Astrocyte (in vitro differentiated cells and primary cell): Measurements from ENCODE around the gene RBM20. TPM values are rescaled to one million over a fixed set of nuclear protein-coding genes. Genes with fewer than 3 reads are reported as not detected.

Experiments
- DNase-seq: peaks from one replicate; pipeline ENCODE4 v3.0.0-alpha.2; 2010; ENCODE audit warnings: low read depth
- FAIRE-seq: peaks from 2 replicates; lab custom pipeline; 2011; peaks lifted over from hg19 to GRCh38; lab: Jason Lieb, UNC
- H2AFZ ChIP-seq: 2 replicates; pipeline ENCODE4 v1.6.0; 2012; ENCODE audit warnings: low read depth, low read length, inconsistent platforms
- H3K27ac ChIP-seq: 2 replicates; pipeline ENCODE4 v1.5.1; 2011; ENCODE audit warnings: low read depth, low read length, inconsistent platforms
- H3K27me3 ChIP-seq: 2 replicates; pipeline ENCODE4 v1.6.0; 2011; ENCODE audit warnings: low read length, inconsistent platforms; ENCODE audit not compliant: insufficient read depth
- H3K36me3 ChIP-seq: 2 replicates; pipeline ENCODE4 v1.5.1; 2011; ENCODE audit warnings: low read length, inconsistent platforms; ENCODE audit not compliant: insufficient read depth
- H3K4me1 ChIP-seq: 2 replicates; pipeline ENCODE4 v1.5.1; 2011; ENCODE audit warnings: low read length, inconsistent platforms; ENCODE audit not compliant: insufficient read depth
- H3K4me2 ChIP-seq: 2 replicates; pipeline ENCODE4 v1.6.0; 2012; ENCODE audit warnings: low read length, inconsistent platforms
- H3K4me3 ChIP-seq: 2 replicates; pipeline ENCODE4 v1.5.1; 2011; ENCODE audit warnings: low read depth, mild to moderate bottlenecking, low read length, inconsistent platforms; ENCODE audit not compliant: insufficient read depth
- H3K79me2 ChIP-seq: 2 replicates; pipeline ENCODE4 v1.6.0; 2012; ENCODE audit warnings: mild to moderate bottlenecking, low read length, inconsistent platforms; ENCODE audit not compliant: insufficient read depth
- H3K9ac ChIP-seq: 2 replicates; pipeline ENCODE4 v1.6.0; 2012; ENCODE audit warnings: mild to moderate bottlenecking, low read length, inconsistent platforms
- H3K9me3 ChIP-seq: 2 replicates; pipeline ENCODE4 v1.5.1; 2012; ENCODE audit warnings: low read depth, mild to moderate bottlenecking, low read length, inconsistent platforms; ENCODE audit not compliant: insufficient read depth
- H4K20me1 ChIP-seq: 2 replicates; pipeline ENCODE4 v1.6.0; 2012; ENCODE audit warnings: low read length, inconsistent platforms; ENCODE audit not compliant: insufficient read depth
- H3K27ac Mint-ChIP-seq: one replicate; pipeline ENCODE4 v1.8.0; 2021; ENCODE audit warnings: mild to moderate bottlenecking, mixed read lengths; ENCODE audit not compliant: unreplicated experiment
- H3K27me3 Mint-ChIP-seq: one replicate; pipeline ENCODE4 v1.8.0; 2021; ENCODE audit warnings: low read depth, mixed read lengths; ENCODE audit not compliant: unreplicated experiment
- H3K36me3 Mint-ChIP-seq: one replicate; pipeline ENCODE4 v1.8.0; 2021; ENCODE audit warnings: low read depth, mixed read lengths; ENCODE audit not compliant: unreplicated experiment
- H3K4me1 Mint-ChIP-seq: one replicate; pipeline ENCODE4 v1.8.0; 2021; ENCODE audit warnings: low read depth, mixed read lengths; ENCODE audit not compliant: unreplicated experiment
- H3K4me3 Mint-ChIP-seq: one replicate; pipeline ENCODE4 v1.8.0; 2021; ENCODE audit warnings: mild to moderate bottlenecking, moderate library complexity, mixed read lengths; ENCODE audit not compliant: unreplicated experiment
- H3K9me3 Mint-ChIP-seq: one replicate; pipeline ENCODE4 v1.8.0; 2021; ENCODE audit warnings: mild to moderate bottlenecking, mixed read lengths; ENCODE audit not compliant: unreplicated experiment
- CTCF ChIP-seq: IDR thresholded peaks from 2 replicates; pipeline ENCODE4 v1.5.1; 2011; ENCODE audit warnings: low read depth, mild to moderate bottlenecking, inconsistent platforms, low read length, moderate library complexity; ENCODE audit not compliant: insufficient read depth
- EZH2 ChIP-seq: IDR thresholded peaks from 2 replicates; pipeline ENCODE4 v1.6.1; 2012; ENCODE audit warnings: mild to moderate bottlenecking, low read length, inconsistent platforms; ENCODE audit not compliant: insufficient read depth
- total RNA-seq: library from RNA; stranded (reverse); gene quantifications from 2 replicates; pipeline ENCODE4 v1.2.1, GENCODE V29; 2021

The RBM20 gene
- total RNA-seq, 1 donor from 2014 or later = 1.5 TPM

- Histone ChIP-seq H3K4me2 (no peak overlapping the region), H2AFZ (no peak overlapping the region), H3K79me2 (no peaks in the 10 kb centered on the region), H3K9ac (no peak overlapping the region), H3K4me3 (no peak overlapping the region), H3K27ac (no peak overlapping the region), H3K9me3 (no peaks in the 10 kb centered on the region), H3K27me3 (peaks cover 2% of the 10 kb centered on the region), H3K4me1 (no peaks in the 10 kb centered on the region), H3K36me3 (no peaks in the 10 kb centered on the region), H4K20me1 (no peaks in the 10 kb centered on the region)
- no peak for DNase-seq
- peaks cover 20% of the 10 kb centered on the region for H3K4me1 Mint-ChIP-seq
- H3K27me3 Mint-ChIP-seq = peaks cover 10% of the 10 kb centered on the region
- H3K36me3 Mint-ChIP-seq = no peaks in the 10 kb centered on the region
- TF ChIP-seq EZH2 (no peak), CTCF (no peak)
- no peak overlapping the region for H3K4me3 Mint-ChIP-seq
- no peak for FAIRE-seq
- H3K27ac Mint-ChIP-seq = no peak overlapping the region
- H3K9me3 Mint-ChIP-seq = peaks cover 3% of the 10 kb centered on the region
Observed at GRCh38 chr10:110852255-110852896, 208.2 kb downstream of the RBM20 start.

- H3K36me3 Mint-ChIP-seq = no peaks in the 10 kb centered on the region
- H3K4me3 Mint-ChIP-seq = no peak overlapping the region
- H3K36me3 ChIP-seq = no peaks in the 10 kb centered on the region
- peaks cover 20% of the 10 kb centered on the region for H3K4me1 Mint-ChIP-seq
- H3K9ac ChIP-seq = no peak overlapping the region
- peaks cover 5% of the 10 kb centered on the region for H3K27me3 Mint-ChIP-seq
- H3K79me2 ChIP-seq = no peaks in the 10 kb centered on the region
- H3K4me2 ChIP-seq = no peak overlapping the region
- no peaks in the 10 kb centered on the region for H3K9me3 ChIP-seq
- H3K9me3 Mint-ChIP-seq = peaks cover 3% of the 10 kb centered on the region
- TF ChIP-seq EZH2 = no peak
- peaks cover 2% of the 10 kb centered on the region for H3K27me3 ChIP-seq
- H3K4me3 ChIP-seq = no peak overlapping the region
- no peaks in the 10 kb centered on the region for H4K20me1 ChIP-seq
- no peak overlapping the region for H3K27ac ChIP-seq
- H2AFZ ChIP-seq = no peak overlapping the region
- H3K4me1 ChIP-seq = no peaks in the 10 kb centered on the region
- no peak overlapping the region for H3K27ac Mint-ChIP-seq
- FAIRE-seq = no peak
- no peak for DNase-seq
Observed at GRCh38 chr10:110852947-110853346, 208.8 kb downstream of the RBM20 start.

GRCh38 chr10:110853921-110854605 is 209.9 kb downstream of the RBM20 start:
- Histone ChIP-seq H3K9me3 (no peaks in the 10 kb centered on the region), H4K20me1 (no peaks in the 10 kb centered on the region), H3K27me3 (peaks cover 2% of the 10 kb centered on the region), H3K4me2 (no peak overlapping the region), H3K4me3 (no peak overlapping the region), H2AFZ (no peak overlapping the region), H3K27ac (no peak overlapping the region), H3K4me1 (no peaks in the 10 kb centered on the region), H3K79me2 (no peaks in the 10 kb centered on the region), H3K36me3 (no peaks in the 10 kb centered on the region), H3K9ac (no peak overlapping the region)
- peaks cover 20% of the 10 kb centered on the region for H3K4me1 Mint-ChIP-seq
- H3K27ac Mint-ChIP-seq = no peak overlapping the region
- peaks cover under 1% of the 10 kb centered on the region for H3K27me3 Mint-ChIP-seq
- H3K4me3 Mint-ChIP-seq = no peak overlapping the region
- DNase-seq (no peak), FAIRE-seq (no peak)
- H3K9me3 Mint-ChIP-seq = peaks cover 3% of the 10 kb centered on the region
- no peaks in the 10 kb centered on the region for H3K36me3 Mint-ChIP-seq
- TF ChIP-seq EZH2 = no peak
- no peak for TF ChIP-seq CTCF
